ENCODE data around the gene WDFY2. TPM values are rescaled to one million over a fixed set of nuclear protein-coding genes. Genes with fewer than 3 reads are reported as not detected.

Gene WDFY2
- total and polyA plus RNA-seq, 2 experiments from 2014 or later, result 11.4 to 24.0 TPM

- H3K4me1 Mint-ChIP-seq, result peaks cover 8% of the 10 kb centered on the region
- no peak for TF ChIP-seq ZNF462 (CRISPR knock-in tag; IDR thresholded peaks at IDR 0.05)
- TF ChIP-seq STAT1 (IDR thresholded peaks at IDR 0.05; ENCODE audit: unreplicated experiment), result no peak
- no peak for TF ChIP-seq NANOG (IDR thresholded peaks at IDR 0.05; ENCODE audit: borderline replicate concordance)
- TF ChIP-seq JUNB (IDR thresholded peaks at IDR 0.05; ENCODE audit: unreplicated experiment), result no peak
- TF ChIP-seq EZH2phosphoT487 (IDR thresholded peaks at IDR 0.05; ENCODE audit: unreplicated experiment), result no peak
- no peak for TF ChIP-seq REST (IDR thresholded peaks at IDR 0.05; ENCODE audit: unreplicated experiment)
- TF ChIP-seq CREB1 (CRISPR knock-in tag; IDR thresholded peaks at IDR 0.05; ENCODE audit: low read depth), result no peak
- no peak for TF ChIP-seq ZNF114 (CRISPR knock-in tag; IDR thresholded peaks at IDR 0.05)
- TF ChIP-seq CTCF (conservative IDR thresholded peaks at IDR 0.05; ENCODE audit: low read depth in 2 of 2), result peak in 1 of 2 experiments; percentile 24; a peak in 2 of 4 replicates
- H3K4me3 Mint-ChIP-seq, result no peak overlapping the region
- H3K4me3 ChIP-seq, result no peak overlapping the region
- ATAC-seq, result no peak
- no peak overlapping the region for H3K4me2 ChIP-seq
- no peaks in the 10 kb centered on the region for H3F3A ChIP-seq (replicated peaks; ENCODE audit: low read depth)
- H2AFZ ChIP-seq, result no peak overlapping the region
- no peak overlapping the region for H3K27ac Mint-ChIP-seq
- H3K9me2 ChIP-seq (ENCODE audit: insufficient read depth), result no peaks in the 10 kb centered on the region
- no peaks in the 10 kb centered on the region; the same call in 1 of the 2 replicates for H4K20me1 ChIP-seq (replicated peaks; ENCODE audit: insufficient read depth)
- H3K36me3 ChIP-seq (ENCODE audit: insufficient read depth), result 0 out of 2 replicates have a peak, but pooled peaks cover 4% of the 10 kb centered on the region
- H3K79me2 ChIP-seq (replicated peaks; ENCODE audit: insufficient read depth), result no peaks in the 10 kb centered on the region
- H3K27ac ChIP-seq (ENCODE audit: low read depth), result peak overlapping the region; percentile 0; the same call in 1 of the 2 replicates
- peaks cover 6% of the 10 kb centered on the region for H3K27me3 Mint-ChIP-seq (ENCODE audit: insufficient read depth, low read depth, poor library complexity)
- no peaks in the 10 kb centered on the region; the same call in 1 of the 2 replicates for H3K4me1 ChIP-seq (ENCODE audit: insufficient read depth)
- no peaks in the 10 kb centered on the region for H3K27me3 ChIP-seq (ENCODE audit: insufficient read depth)
- DNase-seq (ENCODE audit: low spot score), result no peak
- H3K36me3 Mint-ChIP-seq (ENCODE audit: low read depth), result peaks cover 16% of the 10 kb centered on the region
- no peaks in the 10 kb centered on the region for H3K9me3 Mint-ChIP-seq
These were observed 147.5 kb downstream of the WDFY2 start for GRCh38 chr13:51731759-51732158.
